HEK293 (cell line): ENCODE results near the gene ARHGDIG.

Source experiments
- SP3 ChIP-seq: fragments of 450-650 bp; formaldehyde crosslinking; IDR thresholded peaks from 2 replicates; pipeline ENCODE4 v1.5.1; 2016; ENCODE audit warnings: missing biosample characterization, missing genetic modification characterization
- ZNF140 ChIP-seq: fragments of 450-650 bp; formaldehyde crosslinking; IDR thresholded peaks from 2 replicates; pipeline ENCODE4 v1.5.1; 2016; ENCODE audit warnings: missing biosample characterization, missing genetic modification characterization
- ZNF660 ChIP-seq: fragments of 450-650 bp; IDR thresholded peaks from 2 replicates; pipeline ENCODE4 v1.5.1; 2018; ENCODE audit warnings: missing biosample characterization, mild to moderate bottlenecking, missing genetic modification characterization
- TF ChIP-seq, protein P1 (sequence below): fragments of 450-650 bp; formaldehyde crosslinking; IDR thresholded peaks from 2 replicates; pipeline ENCODE4 v1.5.1; 2016; ENCODE audit warnings: missing biosample characterization, missing genetic modification characterization
- TF ChIP-seq, protein P2 (sequence below): fragments of 450-650 bp; formaldehyde crosslinking; IDR thresholded peaks from 2 replicates; pipeline ENCODE4 v1.5.1; 2016; ENCODE audit warnings: missing biosample characterization, missing genetic modification characterization
- TF ChIP-seq, protein P3 (sequence below): fragments of 450-650 bp; formaldehyde crosslinking; IDR thresholded peaks from 2 replicates; pipeline ENCODE4 v1.5.1; 2017; ENCODE audit warnings: missing biosample characterization, missing genetic modification characterization

DNA sequence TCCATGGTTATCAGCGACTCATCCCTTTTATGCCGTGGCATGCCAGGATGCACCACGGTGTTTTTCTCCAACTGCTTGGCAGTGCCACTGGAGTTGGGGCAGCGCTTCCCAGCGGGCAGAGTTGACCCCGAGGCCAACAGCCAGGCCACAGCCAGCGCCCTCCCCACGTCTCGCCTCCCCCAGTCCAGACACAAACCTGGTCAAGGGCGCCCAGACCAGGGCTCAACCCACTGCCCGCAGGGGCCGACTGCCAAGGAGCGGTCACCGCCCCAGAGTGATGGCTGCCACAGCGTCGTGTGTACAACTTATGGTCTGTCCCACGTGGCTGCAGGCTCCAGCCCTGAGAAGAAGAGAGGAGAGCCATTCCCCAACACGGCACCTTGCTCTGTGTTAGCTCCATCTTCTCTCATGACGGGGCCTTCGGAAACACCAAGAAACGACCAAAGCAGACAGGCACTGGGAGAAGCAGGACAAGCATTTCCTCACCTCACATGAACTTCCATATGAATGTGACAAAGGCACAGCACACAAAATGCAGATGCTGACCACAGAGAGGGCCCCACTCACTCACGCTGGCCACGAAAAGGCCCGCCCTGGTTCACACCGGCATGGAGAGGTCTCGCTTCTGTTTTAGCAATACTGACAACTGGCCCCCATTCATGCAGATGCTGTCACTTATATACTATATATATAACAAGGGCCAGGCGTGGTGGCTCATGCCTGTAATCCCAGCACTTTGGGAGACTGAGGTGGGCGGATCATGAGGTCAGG, 45.2 kb downstream of the ARHGDIG start:
- TF ChIP-seq, protein P1, sequence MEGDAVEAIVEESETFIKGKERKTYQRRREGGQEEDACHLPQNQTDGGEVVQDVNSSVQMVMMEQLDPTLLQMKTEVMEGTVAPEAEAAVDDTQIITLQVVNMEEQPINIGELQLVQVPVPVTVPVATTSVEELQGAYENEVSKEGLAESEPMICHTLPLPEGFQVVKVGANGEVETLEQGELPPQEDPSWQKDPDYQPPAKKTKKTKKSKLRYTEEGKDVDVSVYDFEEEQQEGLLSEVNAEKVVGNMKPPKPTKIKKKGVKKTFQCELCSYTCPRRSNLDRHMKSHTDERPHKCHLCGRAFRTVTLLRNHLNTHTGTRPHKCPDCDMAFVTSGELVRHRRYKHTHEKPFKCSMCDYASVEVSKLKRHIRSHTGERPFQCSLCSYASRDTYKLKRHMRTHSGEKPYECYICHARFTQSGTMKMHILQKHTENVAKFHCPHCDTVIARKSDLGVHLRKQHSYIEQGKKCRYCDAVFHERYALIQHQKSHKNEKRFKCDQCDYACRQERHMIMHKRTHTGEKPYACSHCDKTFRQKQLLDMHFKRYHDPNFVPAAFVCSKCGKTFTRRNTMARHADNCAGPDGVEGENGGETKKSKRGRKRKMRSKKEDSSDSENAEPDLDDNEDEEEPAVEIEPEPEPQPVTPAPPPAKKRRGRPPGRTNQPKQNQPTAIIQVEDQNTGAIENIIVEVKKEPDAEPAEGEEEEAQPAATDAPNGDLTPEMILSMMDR (tag by site-specific recombination) = no peak
- TF ChIP-seq SP3 (tag by site-specific recombination) (no peak), ZNF660 (no peak), ZNF140 (tag by site-specific recombination) (no peak)
- TF ChIP-seq, protein P2, sequence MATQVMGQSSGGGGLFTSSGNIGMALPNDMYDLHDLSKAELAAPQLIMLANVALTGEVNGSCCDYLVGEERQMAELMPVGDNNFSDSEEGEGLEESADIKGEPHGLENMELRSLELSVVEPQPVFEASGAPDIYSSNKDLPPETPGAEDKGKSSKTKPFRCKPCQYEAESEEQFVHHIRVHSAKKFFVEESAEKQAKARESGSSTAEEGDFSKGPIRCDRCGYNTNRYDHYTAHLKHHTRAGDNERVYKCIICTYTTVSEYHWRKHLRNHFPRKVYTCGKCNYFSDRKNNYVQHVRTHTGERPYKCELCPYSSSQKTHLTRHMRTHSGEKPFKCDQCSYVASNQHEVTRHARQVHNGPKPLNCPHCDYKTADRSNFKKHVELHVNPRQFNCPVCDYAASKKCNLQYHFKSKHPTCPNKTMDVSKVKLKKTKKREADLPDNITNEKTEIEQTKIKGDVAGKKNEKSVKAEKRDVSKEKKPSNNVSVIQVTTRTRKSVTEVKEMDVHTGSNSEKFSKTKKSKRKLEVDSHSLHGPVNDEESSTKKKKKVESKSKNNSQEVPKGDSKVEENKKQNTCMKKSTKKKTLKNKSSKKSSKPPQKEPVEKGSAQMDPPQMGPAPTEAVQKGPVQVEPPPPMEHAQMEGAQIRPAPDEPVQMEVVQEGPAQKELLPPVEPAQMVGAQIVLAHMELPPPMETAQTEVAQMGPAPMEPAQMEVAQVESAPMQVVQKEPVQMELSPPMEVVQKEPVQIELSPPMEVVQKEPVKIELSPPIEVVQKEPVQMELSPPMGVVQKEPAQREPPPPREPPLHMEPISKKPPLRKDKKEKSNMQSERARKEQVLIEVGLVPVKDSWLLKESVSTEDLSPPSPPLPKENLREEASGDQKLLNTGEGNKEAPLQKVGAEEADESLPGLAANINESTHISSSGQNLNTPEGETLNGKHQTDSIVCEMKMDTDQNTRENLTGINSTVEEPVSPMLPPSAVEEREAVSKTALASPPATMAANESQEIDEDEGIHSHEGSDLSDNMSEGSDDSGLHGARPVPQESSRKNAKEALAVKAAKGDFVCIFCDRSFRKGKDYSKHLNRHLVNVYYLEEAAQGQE = no peak
- TF ChIP-seq, protein P3, sequence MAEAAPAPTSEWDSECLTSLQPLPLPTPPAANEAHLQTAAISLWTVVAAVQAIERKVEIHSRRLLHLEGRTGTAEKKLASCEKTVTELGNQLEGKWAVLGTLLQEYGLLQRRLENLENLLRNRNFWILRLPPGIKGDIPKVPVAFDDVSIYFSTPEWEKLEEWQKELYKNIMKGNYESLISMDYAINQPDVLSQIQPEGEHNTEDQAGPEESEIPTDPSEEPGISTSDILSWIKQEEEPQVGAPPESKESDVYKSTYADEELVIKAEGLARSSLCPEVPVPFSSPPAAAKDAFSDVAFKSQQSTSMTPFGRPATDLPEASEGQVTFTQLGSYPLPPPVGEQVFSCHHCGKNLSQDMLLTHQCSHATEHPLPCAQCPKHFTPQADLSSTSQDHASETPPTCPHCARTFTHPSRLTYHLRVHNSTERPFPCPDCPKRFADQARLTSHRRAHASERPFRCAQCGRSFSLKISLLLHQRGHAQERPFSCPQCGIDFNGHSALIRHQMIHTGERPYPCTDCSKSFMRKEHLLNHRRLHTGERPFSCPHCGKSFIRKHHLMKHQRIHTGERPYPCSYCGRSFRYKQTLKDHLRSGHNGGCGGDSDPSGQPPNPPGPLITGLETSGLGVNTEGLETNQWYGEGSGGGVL (tag by site-specific recombination) = no peak
